ENCODE data around the gene PARP14.

PARP14 gene

DNA sequence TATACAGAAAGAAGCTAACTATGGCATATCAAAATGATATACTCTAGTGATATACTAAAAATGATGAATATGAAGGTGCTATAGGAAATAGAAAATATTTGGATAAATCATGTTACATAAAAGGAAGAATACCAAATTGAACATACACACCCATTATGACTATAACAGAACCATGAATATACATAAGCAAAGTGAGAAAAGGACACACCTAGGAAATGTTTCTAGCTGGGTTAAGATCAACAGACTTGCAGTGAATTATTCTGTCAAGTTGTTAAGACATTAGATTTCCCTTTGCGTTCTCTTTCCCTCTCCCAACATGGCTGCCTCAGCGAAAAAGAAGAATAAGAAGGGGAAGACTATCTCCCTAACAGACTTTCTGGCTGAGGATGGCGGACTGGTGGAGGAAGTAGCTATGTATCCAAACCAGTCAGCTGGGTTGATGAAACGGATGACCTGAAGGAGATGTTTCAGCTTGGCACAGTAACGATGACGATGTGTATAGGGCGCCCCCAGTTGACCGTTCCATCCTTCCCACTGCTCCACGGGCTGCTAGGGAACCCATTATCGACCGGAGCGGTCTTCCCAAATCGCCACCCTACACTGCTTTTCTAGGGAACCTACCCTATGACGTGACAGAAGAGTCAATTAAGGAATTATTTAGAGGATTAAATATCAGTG is 20.2 kb upstream of the PARP14 start:
- peak in 1 of 2 donors; percentile 21 for DNase-seq (ENCODE audit: low read depth in 2 of 2)
- peak; percentile 4 for TF ChIP-seq CTCF (IDR thresholded peaks at IDR 0.05; ENCODE audit: low read depth, low read length)
- no peak overlapping the region for H3K4me3 ChIP-seq (replicated peaks in 1 of 2; ENCODE audit: low read depth in 2 of 2, low read length in 2 of 2)

DNA sequence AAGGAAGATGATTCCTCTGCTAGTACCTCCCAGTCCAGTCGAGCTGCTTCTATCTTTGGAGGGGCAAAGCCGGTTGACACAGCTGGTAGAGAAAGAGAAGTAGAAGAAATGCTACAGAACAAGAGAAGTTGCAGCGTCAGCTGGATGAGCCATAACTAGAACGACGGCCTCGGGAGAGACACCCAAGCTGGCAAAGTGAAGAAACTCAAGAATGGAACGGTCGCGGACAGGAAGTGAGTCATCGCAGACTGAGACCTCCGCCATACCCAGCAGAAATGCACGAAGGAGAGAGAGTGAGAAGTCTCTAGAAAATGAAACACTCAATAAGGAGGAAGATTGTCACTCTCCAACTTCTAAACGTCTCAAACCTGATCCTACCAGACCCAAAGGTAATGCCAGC is 19.0 kb upstream of the PARP14 start:
- DNase-seq (ENCODE audit: low read depth in 2 of 2) = no peak
- TF ChIP-seq CTCF (IDR thresholded peaks at IDR 0.05; ENCODE audit: low read depth, low read length) = no peak
- H3K4me3 ChIP-seq (replicated peaks in 1 of 2; ENCODE audit: low read depth in 2 of 2, low read length in 2 of 2) = no peak overlapping the region

- H3K4me3 ChIP-seq (replicated peaks in 1 of 2; ENCODE audit: low read depth in 2 of 2, low read length in 2 of 2) = no peak overlapping the region
- TF ChIP-seq CTCF (IDR thresholded peaks at IDR 0.05; ENCODE audit: low read depth, low read length) = no peak
Measured at GRCh38 chr3:122662505-122662904, 18.1 kb upstream of the PARP14 start.

DNA sequence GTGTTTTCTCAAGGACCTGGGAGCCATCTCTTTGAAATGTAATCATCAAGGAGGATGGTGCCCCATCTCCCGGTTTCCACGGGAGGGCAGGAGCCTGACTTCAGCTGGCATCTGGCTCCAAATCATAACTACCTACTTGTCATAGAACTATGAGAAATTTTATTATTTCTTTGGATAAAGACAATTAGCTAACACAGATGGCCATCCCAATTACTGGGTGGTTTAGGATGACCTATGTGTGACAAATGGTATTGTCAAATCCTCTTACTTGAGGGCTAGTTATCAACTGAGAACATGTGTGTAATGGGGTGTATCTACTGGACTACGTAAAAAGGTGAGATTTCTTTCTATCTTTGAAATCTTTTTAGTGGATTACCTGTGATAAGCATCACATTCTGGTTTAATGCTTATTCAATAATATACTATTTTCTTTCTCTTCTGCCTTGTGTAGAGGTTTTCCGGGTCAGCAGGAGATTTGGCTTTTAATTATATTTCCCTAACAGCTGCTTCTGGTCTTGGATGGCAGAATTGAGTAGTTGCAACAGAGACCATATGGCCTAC is 15.3 kb upstream of the PARP14 start:
- TF ChIP-seq CTCF (IDR thresholded peaks at IDR 0.05; ENCODE audit: low read depth, low read length) = no peak
- H3K4me3 ChIP-seq (replicated peaks in 1 of 2; ENCODE audit: low read depth in 2 of 2, low read length in 2 of 2) = no peak overlapping the region
- no peak for DNase-seq (ENCODE audit: low read depth in 2 of 2)

More at GRCh38 chr3:122662505-122662904, 18.1 kb upstream of the PARP14 start:
- no peak for DNase-seq (ENCODE audit: low read depth in 2 of 2)

GRCh38 chr3:122665881-122666280 is 14.8 kb upstream of the PARP14 start:
- TF ChIP-seq CTCF (IDR thresholded peaks at IDR 0.05; ENCODE audit: low read depth, low read length) = no peak
- DNase-seq (ENCODE audit: low read depth in 2 of 2) = no peak
- no peak overlapping the region for H3K4me3 ChIP-seq (replicated peaks in 1 of 2; ENCODE audit: low read depth in 2 of 2, low read length in 2 of 2)

- no peak for TF ChIP-seq CTCF (IDR thresholded peaks at IDR 0.05; ENCODE audit: low read depth, low read length)
- DNase-seq (ENCODE audit: low read depth in 2 of 2) = peak; percentile 17 to 48
- H3K4me3 ChIP-seq (replicated peaks in 1 of 2; ENCODE audit: low read depth in 2 of 2, low read length in 2 of 2) = no peak overlapping the region
Measured at GRCh38 chr3:122668930-122669730, 11.5 kb upstream of the PARP14 start.

Data from cardiac fibroblast (primary cell).